NCI-H1694 treated with DMSO at 0.1 percent for 48 hours (cell line): ENCODE data around the gene STIM1.

Experiments used
- DNase-seq: peaks from one replicate; lab custom pipeline; 2025; lab: John Stamatoyannopoulos, UW

The STIM1 gene

DNA sequence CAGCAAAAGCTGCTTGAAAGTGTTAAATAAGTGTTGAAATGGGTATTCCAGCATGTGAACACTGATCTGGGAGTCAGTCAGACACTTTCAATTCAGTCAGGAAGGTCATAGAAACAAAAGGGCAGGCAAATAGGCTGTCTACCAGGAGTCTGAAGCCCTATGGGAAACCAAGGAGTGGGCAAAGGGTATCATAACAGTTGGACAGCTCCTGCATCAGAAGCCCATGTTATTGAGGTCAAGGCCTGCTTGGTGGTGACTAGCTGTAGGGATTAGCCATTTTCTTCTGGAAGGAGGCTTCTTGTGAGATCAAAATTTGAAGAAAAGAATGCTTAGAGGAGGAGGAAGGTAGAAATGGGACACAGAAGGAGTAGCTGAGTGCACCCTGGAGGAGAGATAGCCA, 97.3 kb downstream of the STIM1 start:
- no peak for DNase-seq

- no peak for DNase-seq
These were observed 97.9 kb downstream of the STIM1 start for GRCh38 chr11:3953327-3953726.

DNA sequence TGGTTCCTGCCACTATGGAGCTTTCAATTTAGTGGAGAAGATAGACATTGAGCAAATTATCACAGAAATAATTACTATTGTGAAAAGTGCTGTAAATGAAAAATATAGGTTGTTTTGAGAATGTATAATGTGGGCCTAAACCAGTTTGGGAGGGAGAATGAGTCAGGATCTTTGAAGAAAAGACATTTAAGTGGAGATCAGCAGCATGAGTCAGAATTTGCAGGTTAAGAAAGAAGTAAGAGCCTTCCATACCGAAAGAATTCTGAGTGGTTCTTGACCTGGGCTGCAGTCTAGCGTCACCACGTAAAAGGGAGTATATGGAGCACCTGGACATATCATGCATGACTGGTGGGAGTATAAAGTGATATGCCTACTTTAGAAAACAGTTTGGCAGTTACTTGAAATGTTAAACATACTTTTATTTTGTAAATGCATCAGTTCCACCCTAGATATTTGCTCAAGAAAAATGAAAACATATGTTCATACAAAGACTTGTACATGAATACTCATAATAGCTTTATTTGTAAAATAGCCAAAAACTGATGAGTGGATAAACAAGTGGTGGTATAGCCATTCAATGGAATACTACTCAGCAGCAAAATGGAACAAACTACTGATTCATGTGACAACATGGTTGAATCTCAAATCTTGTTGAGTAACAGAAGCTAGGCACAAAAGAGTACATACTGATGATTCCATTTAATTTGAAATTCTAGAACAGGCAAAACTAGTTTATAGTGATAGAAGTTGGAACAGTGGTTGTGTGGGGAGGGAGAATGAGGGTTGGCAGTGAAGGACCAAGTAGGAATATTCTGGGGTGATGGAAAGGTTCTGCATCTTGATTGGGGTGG, 99.2 kb downstream of the STIM1 start:
- DNase-seq, result no peak

GRCh38 chr11:3955299-3955665, 99.8 kb downstream of the STIM1 start:
- DNase-seq, result no peak

- DNase-seq, result no peak
These were observed 100.6 kb downstream of the STIM1 start for GRCh38 chr11:3956038-3956437.

- DNase-seq, result no peak
These were observed 101.3 kb downstream of the STIM1 start for GRCh38 chr11:3956748-3957147.

GRCh38 chr11:3957437-3957836, 102.0 kb downstream of the STIM1 start:
- DNase-seq, result no peak

DNA sequence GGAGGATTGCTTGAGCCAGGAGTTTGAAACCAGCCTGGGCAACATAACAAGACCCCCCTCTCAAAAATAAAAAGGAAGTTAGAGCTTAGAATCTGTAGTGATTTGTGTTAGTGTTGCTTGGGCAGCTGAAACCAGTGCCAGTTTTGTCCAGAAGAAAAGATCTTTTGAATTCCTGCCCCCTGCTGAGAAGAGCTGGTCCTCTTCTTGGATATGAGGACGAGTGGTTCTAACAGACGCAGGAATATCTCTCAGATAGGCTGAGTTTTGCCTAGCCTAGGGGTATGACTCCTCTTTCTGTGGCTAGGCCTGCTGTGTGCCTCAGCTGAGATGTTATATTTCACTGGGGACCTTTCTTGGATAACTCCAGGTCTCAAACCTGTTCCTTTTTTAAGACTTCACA, 102.8 kb downstream of the STIM1 start:
- DNase-seq, result no peak

GRCh38 chr11:3959015-3959902, 103.8 kb downstream of the STIM1 start:
- no peak for DNase-seq

GRCh38 chr11:3959903-3960265, 104.4 kb downstream of the STIM1 start:
- DNase-seq, result no peak

DNA sequence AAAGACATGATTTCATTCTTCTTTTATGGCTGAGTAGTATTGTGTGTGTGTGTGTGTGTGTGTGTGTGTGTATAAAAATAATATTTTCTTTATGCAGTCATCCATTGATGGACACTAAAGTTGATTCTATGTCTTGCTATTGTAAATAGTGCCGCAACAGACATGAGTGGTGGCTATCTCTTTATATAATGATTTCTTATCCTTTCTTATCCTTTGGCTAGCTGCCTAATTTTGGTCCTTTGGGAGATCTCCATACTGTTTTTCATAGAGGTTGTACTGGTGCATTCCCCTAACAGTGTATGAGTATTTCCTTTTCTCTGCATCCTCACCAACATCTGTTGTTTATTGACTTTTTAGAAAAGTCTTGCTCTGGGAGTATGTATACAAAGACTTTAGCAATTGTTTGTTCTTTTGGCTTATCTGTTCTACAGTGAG, 107.0 kb downstream of the STIM1 start:
- DNase-seq, result no peak

DNA sequence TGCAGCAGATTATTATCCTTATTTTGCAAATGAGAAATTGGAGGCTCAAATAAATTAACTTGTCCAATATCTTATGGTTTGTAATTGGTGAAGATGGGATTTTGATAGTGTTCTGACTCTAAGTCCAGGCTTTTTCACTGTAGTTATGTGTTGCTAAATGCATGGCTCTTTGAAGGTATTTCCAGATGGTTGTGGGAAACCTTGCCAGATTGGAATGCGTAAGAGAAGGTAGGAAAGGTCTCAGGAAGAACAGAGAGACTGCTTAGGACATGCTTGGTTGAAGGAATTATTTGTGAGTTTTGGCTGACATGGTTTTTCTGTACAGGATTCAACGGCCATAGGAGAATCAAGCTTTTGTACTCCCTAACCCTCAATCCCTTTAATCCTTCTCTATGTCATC, 108.6 kb downstream of the STIM1 start:
- DNase-seq, result no peak

GRCh38 chr11:3964935-3965604, 109.6 kb downstream of the STIM1 start:
- no peak for DNase-seq

DNA sequence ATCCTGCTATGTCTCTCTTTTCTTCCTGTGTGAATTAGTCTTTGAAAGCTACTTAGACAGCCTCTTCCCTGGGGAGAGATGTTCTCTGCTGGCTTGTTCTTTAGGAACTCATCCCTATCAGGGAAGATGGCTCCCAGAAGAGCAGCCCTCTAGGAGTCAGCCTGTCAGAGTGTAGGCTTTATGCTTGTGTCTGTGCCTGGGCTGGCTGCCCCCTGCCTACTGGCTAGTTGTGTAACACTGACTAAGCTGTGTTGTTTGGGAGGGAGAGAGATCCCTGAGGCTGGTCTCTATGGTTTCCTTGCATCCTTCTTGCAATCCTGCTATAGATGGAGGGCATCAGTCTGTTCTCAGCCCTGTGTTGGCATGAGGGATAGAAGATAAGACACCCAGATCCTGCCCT, 112.2 kb downstream of the STIM1 start:
- no peak for DNase-seq

DNA sequence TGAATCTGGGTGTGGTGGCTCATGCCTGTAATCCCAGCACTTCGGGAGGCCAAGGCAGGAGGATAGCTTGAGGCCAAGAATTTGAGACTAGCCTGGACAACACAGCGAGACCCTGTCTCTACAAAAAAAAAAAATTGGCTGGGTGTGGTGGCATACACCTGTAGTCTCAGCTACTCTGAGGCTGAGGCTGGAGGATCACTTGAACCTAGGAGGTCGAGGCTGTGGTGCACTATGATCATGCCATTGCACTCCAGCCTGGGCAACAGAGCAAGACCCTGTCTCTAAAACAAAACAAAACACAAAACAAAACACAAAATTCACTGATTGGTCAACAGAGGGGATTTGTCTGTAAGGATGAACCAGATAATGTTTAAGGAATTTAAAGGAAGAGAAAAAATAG, 113.7 kb downstream of the STIM1 start:
- DNase-seq, result no peak

DNA sequence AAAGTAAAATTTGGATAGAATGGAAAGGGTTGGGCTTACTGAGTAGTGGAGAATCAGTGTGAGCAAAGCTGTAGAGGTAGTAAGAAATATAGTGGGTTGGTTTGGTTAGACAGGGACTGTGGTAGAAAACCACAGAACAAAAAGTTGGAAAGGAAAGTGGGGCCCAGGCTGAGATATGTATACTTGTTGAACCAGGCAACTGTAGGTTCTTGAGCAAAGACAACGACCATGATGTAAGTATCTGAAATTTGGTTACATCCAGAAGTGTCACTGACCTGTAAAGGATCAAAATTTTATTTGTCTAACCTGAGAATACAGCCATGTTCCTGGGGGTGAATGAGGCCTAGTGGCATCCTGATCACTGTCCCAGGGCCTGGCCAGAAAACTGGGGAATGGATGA, 114.1 kb downstream of the STIM1 start:
- no peak for DNase-seq

DNA sequence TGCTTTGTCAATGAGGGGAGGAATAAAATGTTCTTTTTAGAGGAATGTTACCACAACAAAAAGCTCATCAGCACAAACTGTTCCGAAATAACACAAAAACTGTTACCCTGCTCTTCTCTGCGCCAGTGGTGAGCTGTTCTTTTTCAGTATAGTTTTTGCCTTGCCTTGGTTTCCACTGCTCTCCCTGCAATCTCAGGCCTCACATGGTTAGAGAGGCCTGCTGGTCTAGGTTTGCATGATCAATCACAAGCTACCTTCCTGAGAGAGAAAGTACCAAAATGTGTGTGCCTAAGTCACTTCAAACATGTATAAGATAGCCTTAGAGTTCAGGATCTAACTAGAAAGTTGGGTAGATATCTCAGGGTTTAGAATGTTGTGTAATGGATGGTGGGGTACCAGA, 114.6 kb downstream of the STIM1 start:
- DNase-seq, result no peak

- DNase-seq, result no peak
These were observed 116.4 kb downstream of the STIM1 start for GRCh38 chr11:3971756-3972404.

GRCh38 chr11:3972431-3972830, 117.0 kb downstream of the STIM1 start:
- DNase-seq, result no peak

DNA sequence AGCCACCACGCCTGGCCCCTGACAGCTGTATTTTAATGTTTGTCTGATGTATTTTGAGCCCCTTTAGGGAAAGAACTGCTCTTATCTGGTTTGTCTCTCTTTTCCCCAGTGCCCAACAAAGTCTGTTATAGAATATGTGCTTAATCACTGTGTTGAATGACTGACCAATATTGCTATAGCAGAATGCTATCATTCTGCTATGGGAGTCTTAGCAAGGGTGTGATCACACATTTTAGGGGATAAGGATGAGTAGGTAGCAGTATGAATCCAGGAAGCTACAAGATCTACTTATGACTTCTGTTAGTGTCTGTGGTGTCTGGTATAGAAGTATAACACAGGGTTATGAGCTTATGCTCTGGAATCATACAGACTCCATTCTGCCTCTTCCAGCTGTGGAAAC, 121.6 kb downstream of the STIM1 start:
- no peak for DNase-seq

DNA sequence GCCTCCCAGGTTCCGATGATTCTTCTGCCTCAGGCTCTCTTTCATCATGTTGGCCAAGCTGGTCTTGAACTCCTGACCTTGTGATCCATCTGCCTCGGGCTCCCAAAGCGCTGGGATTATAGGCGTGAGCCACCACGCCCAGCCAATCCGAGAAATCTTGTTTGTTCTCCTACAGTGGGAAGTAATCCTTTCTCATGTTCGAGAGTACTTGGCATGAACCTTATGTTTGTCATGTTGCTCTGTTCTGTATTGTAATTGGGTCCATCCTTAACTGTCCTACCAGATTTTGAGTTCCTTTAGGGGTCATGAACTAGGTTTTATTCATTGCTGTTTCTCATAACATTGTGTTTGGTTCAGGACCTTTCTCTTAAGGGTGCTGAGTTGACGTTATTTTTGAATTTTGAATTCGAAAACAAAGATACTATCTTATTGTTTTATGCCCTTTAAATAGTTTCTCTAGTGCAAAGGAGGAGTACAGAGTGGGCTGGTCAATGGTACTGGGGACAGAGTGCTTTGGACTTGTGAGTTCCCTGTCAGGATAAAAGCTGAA, 125.7 kb downstream of the STIM1 start:
- no peak for DNase-seq

DNA sequence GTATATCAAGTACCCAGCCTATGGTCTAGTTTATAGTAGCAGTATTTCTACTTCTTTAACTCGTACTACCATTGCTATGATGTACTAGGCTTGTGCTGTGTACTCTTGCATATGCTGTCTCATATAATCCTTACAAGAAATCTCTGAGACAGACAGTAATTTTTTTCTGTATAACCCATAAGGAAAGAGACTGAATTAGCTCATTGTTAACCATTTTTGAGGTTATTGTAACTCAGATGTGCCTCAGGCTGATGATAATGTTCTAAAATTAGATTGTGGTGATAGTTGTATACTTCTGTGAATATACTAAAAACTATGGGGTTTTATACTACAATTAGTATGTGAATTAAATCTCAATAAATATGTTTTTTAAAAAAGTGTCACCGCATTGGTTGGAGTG, 127.0 kb downstream of the STIM1 start:
- DNase-seq, result no peak
